Progenitor cell of endocrine pancreas (in vitro differentiated cells): ENCODE data around the gene RNF208. TPM values are rescaled to one million over a fixed set of nuclear protein-coding genes. Genes with fewer than 3 reads are reported as not detected.

ENCODE experiments used
- DNase-seq: peaks from one replicate; pipeline ENCODE4 v3.0.0; 2021; ENCODE audit warnings: low spot score; ENCODE audit not compliant: unreplicated experiment
- H3K27ac Mint-ChIP-seq: 2 replicates; pipeline ENCODE4 v1.8.0; 2021; ENCODE audit warnings: mild to moderate bottlenecking, moderate library complexity, mixed read lengths
- H3K27me3 Mint-ChIP-seq: 2 replicates; pipeline ENCODE4 v1.8.0; 2021; ENCODE audit warnings: mixed read lengths
- H3K36me3 Mint-ChIP-seq: 2 replicates; pipeline ENCODE4 v1.8.0; 2022; ENCODE audit warnings: mixed read lengths; ENCODE audit not compliant: insufficient read depth
- H3K4me1 Mint-ChIP-seq: 2 replicates; pipeline ENCODE4 v1.8.0; 2021; ENCODE audit warnings: low read depth, mixed read lengths
- H3K4me3 Mint-ChIP-seq: 2 replicates; pipeline ENCODE4 v1.8.0; 2021; ENCODE audit warnings: low read depth, mild to moderate bottlenecking, moderate library complexity, mixed read lengths
- H3K9me3 Mint-ChIP-seq: 2 replicates; pipeline ENCODE4 v1.8.0; 2021; ENCODE audit warnings: low read depth, mixed read lengths
- CTCF ChIP-seq: fragments of 200-600 bp; sonication (generic); IDR thresholded peaks from one replicate; pipeline ENCODE4 v1.5.0; 2021; ENCODE audit warnings: antibody characterized with exemption, mild to moderate bottlenecking; ENCODE audit not compliant: unreplicated experiment
- total RNA-seq: library from RNA; stranded (reverse); gene quantifications from 2 replicates; pipeline ENCODE4 v1.2.1, GENCODE V29; 2021

The RNF208 gene
- total RNA-seq, 1 donor from 2014 or later: 25.7 TPM

- H3K27ac Mint-ChIP-seq: no peak overlapping the region
- no peak overlapping the region for H3K4me3 Mint-ChIP-seq
- peaks cover 18% of the 10 kb centered on the region for H3K36me3 Mint-ChIP-seq
- no peak for TF ChIP-seq CTCF
- H3K4me1 Mint-ChIP-seq: no peaks in the 10 kb centered on the region
- no peaks in the 10 kb centered on the region for H3K9me3 Mint-ChIP-seq
- no peaks in the 10 kb centered on the region for H3K27me3 Mint-ChIP-seq
- DNase-seq: no peak
Measured at GRCh38 chr9:137267933-137268355, 45.9 kb upstream of the RNF208 start.

GRCh38 chr9:137266585-137267453, 44.8 kb upstream of the RNF208 start:
- TF ChIP-seq CTCF: no peak
- H3K27ac Mint-ChIP-seq: no peak overlapping the region
- no peaks in the 10 kb centered on the region for H3K27me3 Mint-ChIP-seq
- peaks cover 19% of the 10 kb centered on the region for H3K36me3 Mint-ChIP-seq
- no peaks in the 10 kb centered on the region for H3K9me3 Mint-ChIP-seq
- no peaks in the 10 kb centered on the region for H3K4me1 Mint-ChIP-seq
- H3K4me3 Mint-ChIP-seq: no peak overlapping the region
- DNase-seq: no peak

DNA sequence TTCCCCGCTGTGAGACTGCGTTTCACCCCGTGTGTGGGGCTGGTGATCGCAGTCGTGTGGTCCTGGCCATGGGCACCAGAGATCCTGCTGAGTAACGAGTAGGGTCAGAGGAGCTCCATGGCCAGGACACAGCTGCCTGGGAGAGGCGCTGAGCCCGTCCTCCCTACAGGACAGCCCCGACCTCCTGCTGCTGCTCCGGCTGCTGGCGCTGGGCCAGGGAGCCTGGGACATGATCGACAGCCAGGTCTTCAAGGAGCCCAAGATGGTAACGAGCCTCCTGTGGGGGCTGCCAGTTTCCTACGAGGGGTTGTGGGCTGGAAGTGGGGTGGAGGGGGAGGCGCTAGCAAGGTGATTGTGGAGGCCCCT, 44.1 kb upstream of the RNF208 start:
- Mint-ChIP-seq H3K27me3 (no peaks in the 10 kb centered on the region), H3K4me3 (no peak overlapping the region), H3K36me3 (peaks cover 20% of the 10 kb centered on the region), H3K27ac (no peak overlapping the region), H3K9me3 (no peaks in the 10 kb centered on the region), H3K4me1 (no peaks in the 10 kb centered on the region)
- no peak for TF ChIP-seq CTCF
- DNase-seq: no peak

- H3K4me1 Mint-ChIP-seq: no peaks in the 10 kb centered on the region
- TF ChIP-seq CTCF: no peak
- DNase-seq: no peak
- no peaks in the 10 kb centered on the region for H3K27me3 Mint-ChIP-seq
- H3K27ac Mint-ChIP-seq: no peak overlapping the region
- H3K36me3 Mint-ChIP-seq: peaks cover 20% of the 10 kb centered on the region
- H3K9me3 Mint-ChIP-seq: no peaks in the 10 kb centered on the region
- no peak overlapping the region for H3K4me3 Mint-ChIP-seq
Measured at GRCh38 chr9:137265496-137266161, 43.6 kb upstream of the RNF208 start.

- TF ChIP-seq CTCF: no peak
- H3K27ac Mint-ChIP-seq: no peak overlapping the region
- no peak overlapping the region for H3K4me3 Mint-ChIP-seq
- no peaks in the 10 kb centered on the region for H3K27me3 Mint-ChIP-seq
- H3K9me3 Mint-ChIP-seq: no peaks in the 10 kb centered on the region
- DNase-seq: no peak
- peaks cover 14% of the 10 kb centered on the region for H3K36me3 Mint-ChIP-seq
- no peaks in the 10 kb centered on the region for H3K4me1 Mint-ChIP-seq
Measured at GRCh38 chr9:137264067-137264466, 42.0 kb upstream of the RNF208 start.
